Middle frontal gyrus (tissue), 1 donor: Measurements from ENCODE around the gene HERC4.
"Not testable (repeated sequence)": the region's sequence is repeated elsewhere in the genome, so short reads cannot be mapped to it uniquely, and the experiment has no call there.

ENCODE experiments used
- DNase-seq: peaks from one replicate; pipeline ENCODE4 v3.0.0-alpha.2; 2015; ENCODE audit warnings: low spot score; ENCODE audit errors: extremely low spot score

HERC4 gene

DNA sequence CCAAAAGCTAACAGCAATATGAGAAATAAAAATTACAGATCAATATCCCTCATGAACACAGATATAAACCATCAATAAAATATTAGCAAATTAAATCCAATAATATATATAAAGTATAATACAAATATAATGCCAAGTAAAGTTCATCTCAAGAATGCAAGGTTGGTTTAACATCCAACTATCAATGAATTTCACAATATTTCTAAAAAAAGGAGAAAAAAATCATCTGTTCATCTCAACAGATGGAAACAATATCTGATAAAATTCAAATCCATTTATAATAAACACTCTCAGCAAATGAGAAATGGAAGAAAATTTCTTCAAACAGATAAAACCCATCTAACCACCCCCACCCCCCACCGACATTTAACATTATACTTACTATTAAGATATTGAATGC, 103.8 kb downstream of the HERC4 start:
- DNase-seq, result no peak

DNA sequence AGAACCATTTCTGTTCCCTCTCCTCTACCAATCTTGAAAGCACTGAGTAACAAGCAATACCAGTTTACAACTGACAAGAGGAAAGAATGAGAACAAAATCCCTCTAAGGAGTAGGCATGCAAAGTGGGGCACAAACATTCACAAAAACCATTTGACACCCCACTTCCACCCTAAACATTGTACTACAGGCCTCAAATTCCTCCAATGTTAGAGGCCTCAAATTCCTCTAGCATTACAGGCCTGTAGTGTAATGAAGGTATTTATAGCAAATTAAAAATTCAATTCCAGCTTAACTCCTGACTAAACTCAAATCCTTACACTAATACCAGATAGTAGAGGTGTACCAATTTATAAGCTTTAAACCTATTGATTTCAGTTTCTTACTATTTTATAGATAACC, 105.2 kb downstream of the HERC4 start:
- no peak for DNase-seq

GRCh38 chr10:67966035-67966434, 109.0 kb downstream of the HERC4 start:
- not testable (repeated sequence) for DNase-seq

DNA sequence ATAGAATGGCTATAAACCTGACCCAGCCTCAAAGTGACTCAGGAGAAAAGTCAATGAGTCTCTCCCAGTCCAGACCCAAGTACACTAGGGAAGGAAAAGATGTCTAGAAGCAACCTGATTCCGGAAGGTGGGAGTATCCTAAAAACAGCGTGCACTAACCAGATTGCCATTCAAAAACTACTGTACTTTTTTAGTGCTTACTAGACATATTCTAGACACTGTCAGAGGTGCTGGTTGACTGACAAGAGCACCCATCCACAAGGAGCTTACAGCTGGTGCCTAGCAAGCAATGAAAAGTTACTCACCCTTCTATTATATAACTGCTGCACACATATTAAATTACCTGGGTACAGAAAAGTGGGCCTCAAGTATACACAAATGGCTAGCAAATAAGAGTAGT, 109.6 kb downstream of the HERC4 start:
- no peak for DNase-seq

GRCh38 chr10:67959839-67960476, 115.1 kb downstream of the HERC4 start:
- DNase-seq, result no peak

- DNase-seq, result no peak
Observed at GRCh38 chr10:67955614-67956013, 119.5 kb downstream of the HERC4 start.

DNA sequence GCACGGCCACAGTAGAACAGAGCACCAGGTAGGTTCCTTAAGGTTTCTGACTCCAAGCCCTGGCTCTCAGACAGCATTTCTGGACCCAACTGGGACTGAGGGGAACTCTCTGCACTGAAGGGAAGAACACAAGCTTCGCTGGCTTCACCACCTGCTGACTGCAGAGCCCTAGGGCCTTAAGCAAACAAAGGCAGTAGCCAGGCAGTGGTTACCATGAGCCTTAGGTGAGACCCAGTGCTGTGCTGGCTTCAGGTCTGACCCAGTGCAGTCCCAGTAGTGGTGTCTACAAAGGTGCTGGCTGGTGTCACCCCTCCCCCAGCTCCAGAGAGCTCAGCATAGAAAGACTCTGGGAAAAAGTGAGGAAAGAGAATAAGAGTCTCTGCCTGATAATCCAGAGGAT, 131.2 kb downstream of the HERC4 start:
- DNase-seq, result no peak

DNA sequence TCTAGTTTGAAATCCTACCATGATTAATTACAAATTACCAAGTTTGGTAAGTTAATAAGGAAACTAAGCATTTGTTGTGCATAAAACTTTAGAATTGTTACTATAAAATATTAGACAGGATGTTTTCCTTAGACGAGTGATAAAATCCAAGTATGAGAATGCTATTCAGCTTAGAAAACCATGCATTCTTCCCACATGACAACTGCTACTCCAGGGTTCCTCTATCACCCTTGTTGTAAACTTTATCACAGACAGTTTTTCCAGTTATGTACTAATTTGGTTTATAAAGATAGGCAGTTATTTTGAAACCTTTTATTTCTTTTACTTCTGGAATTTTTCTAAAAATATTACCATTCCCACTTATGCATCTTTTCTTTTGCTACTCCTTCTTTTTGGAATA, 138.7 kb downstream of the HERC4 start:
- DNase-seq, result no peak

DNA sequence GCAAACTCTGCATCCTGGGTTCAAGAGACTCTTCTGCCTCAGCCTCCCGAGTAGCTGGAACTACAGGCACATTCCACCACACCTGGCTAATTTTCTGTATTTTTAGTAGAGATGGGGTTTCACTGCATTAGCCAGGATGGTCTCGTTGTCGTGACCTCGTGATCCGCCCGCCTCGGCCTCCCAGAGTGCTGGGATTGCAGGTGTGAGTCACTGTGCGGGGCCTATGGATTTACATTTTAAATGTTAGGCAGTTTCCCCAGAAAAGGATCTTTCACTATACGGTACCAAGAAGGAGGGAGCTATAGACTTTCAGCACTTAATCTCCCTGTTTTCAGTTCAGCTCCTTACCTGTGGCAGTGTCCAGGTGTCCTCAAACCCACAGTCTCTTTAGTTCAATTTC, 139.9 kb downstream of the HERC4 start:
- no peak for DNase-seq

DNA sequence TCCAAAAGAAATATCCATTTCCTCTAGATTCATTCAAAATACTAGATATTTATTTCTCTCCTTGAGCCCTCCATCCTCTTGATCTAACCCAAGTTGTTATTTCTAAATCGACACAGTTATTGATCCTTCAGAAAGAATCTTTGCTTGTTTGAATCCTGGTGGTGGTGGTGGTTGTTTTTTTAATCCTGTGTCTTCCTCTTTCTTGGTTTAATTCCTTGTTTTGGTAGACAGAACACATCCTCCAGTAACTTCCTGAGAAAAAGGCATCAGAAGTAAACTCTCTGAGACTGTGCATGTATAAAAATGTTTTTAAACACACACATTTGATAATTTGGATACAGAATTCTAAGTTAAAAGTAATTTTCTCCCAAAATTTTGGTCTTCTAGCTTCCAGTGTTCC, 140.7 kb downstream of the HERC4 start:
- DNase-seq, result no peak

DNA sequence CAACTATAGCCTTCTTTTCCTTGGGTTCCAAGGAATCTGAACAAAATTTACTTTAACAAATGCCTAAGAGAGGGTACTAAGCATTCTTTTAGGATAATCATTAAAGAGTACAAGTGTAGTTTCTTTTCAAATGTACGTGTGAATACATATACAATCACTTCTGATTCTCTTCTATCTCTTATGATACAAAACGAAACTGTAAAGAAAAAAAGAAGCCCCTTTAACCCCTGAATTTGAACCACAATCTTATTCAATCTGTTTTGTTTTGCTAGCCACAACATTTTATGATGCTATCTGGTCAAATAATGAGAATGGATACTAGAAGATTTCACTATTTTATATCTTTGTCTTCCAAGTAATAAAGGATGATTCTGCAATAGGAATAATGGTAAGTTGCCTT, 141.9 kb downstream of the HERC4 start:
- no peak for DNase-seq

- DNase-seq, result no peak
Observed at GRCh38 chr10:67926951-67927350, 148.1 kb downstream of the HERC4 start.

DNA sequence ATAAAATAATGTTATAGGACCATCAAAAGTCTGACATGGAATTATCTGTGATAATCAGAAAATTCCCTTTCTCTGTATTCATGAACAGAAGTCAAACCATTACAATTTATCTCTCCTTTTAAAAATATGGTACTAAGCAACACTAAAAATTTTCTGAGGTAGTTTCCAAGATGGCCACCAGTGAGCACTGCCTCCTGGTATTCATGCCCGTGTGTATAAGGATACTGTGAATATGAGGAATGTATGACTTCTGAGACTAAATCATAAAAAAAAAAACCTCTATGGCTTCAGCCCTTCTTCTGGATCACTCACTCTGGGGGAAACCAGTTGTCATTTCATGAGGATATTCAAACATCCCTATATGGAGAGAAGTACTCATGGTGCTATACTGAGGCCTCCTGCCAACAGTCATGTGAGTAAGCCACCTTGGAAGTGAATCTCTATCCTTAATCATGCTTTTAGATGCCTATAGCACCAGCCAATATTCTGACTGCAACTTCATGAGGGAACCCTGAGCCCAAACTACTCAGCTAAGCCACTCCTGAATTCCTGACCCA, 149.6 kb downstream of the HERC4 start:
- no peak for DNase-seq

GRCh38 chr10:67924136-67924535, 150.9 kb downstream of the HERC4 start:
- DNase-seq, result no peak

- DNase-seq, result no peak
Observed at GRCh38 chr10:67923551-67923950, 151.5 kb downstream of the HERC4 start.

DNA sequence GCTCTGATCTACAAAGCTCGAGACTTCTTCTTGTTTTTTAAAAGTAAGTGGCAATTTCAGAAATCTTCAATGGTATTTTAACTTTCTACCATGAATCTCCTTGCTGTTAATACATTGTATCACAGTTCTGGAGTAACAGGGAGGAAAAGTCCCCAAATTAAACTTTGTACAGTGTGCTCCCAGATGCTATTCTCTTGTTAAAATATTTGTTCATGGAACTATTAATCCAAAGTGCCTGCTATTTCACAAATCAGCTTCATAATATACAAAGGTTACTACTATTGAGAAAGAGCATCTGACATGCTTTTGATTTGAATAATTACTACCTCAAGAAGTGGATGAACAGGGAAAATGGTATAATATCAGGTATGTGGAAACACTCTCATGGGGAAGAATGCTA, 154.0 kb downstream of the HERC4 start:
- DNase-seq, result no peak

- no peak for DNase-seq
Observed at GRCh38 chr10:67917679-67918078, 157.4 kb downstream of the HERC4 start.

DNA sequence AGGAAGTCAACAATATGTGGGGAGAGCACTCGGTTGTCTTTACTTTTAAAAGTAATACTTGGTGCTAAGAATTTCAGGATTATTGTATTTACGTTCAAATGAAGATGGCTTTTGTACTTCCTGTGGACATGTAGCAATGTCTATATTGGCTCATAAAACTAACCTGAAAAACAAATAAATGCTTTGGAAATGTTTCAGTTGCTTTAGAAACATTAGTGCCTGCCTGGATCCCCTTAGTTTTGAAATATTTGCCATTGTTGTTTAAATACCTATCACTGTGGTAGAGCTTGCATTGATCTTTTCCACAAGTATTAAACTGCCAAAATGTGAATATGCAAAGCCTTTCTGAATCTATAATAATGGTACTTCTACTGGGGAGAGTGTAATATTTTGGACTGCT, 157.9 kb downstream of the HERC4 start:
- no peak for DNase-seq

DNA sequence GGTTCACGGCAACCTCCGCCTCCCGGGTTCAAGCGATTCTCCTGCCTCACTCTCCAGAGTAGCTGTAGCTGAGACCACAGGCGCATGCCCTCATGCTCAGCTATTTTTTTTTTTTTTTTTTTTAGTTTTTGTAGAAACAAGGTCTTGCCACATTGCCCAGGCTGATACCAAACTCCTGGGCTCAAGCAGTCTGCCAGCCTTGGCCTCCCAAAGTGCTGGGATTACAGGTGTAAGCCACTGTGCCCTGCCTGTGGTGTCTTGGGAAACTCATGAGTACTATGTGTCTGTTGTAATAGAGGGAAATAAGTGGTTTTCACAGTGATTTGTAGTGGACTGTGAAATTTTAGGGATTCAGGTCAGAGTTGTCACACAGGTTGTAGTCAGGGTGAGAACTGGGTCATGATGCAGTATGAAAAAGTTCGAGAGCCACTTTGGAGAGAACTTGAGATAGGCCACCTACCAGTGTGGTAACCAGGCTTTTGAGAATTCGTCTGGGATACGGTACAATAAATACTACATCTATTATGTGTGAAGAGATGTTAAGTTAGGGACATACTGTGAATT, 160.2 kb downstream of the HERC4 start:
- no peak for DNase-seq

GRCh38 chr10:67912331-67912946, 162.6 kb downstream of the HERC4 start:
- no peak for DNase-seq

DNA sequence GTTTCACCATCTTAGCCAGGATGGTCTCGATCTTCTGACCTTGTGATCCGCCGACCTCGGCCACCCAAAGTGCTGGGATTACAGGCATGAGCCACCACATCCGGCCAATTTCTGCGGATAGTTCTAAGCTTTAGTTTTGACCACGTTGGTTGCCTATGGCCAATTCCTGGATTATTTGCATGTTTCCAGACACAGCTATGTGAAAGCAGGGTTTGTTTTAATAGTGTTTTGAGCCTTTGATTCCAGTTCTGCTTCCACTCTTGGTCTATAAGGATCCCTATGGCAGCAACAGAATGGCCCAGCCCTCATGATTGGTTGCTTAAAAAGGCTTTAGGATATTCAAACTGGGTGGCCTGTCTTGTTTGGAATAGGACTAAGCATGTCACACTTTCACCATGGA, 171.5 kb downstream of the HERC4 start:
- no peak for DNase-seq

DNA sequence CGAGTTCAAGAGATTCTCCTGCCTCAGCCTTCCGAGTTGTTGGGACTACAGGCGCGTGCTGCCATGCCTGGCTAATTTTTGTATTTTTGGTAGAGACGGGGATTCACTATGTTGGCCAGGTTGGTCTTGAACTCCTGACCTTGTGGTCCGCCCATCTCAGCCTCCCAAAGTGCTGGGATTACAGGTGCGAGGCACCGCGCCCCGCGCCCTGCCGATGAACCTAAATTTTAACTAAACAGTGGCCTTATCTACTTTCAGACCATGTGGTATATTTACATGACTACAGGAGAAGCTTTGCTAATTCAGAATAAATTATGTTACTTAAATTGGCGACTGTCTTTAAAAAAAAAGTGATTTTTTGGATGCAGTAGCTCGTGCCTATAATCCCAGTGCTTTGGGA, 181.4 kb downstream of the HERC4 start:
- no peak for DNase-seq
